ENCODE data around the gene DEFB114. TPM values are rescaled to one million over a fixed set of nuclear protein-coding genes. Genes with fewer than 3 reads are reported as not detected.
A peak's percentile ranks its signal among the peaks of the same experiment; 100 is the strongest.

Gene DEFB114
- total and polyA plus RNA-seq, 2 donors (not counting 1 experiment from before 2014, with no cell fraction given): not detected

GRCh38 chr6:49978332-49979226 lies 14.6 kb upstream of the DEFB114 start:
- Mint-ChIP-seq H3K4me1 (peaks cover 2% of the 10 kb centered on the region), H3K27ac (no peak overlapping the region), H3K27me3 (no peaks in the 10 kb centered on the region), H3K4me3 (peak overlapping the region; percentile 50), H3K9me3 (ENCODE audit: insufficient read depth) (no peaks in the 10 kb centered on the region)
- no peak for ATAC-seq (ENCODE audit: low read depth)
- no peaks in the 10 kb centered on the region for H3K27me3 ChIP-seq (replicated peaks in 1 of 4; ENCODE audit: control extremely low read depth in 1 of 4, control insufficient read depth in 3 of 4, insufficient read depth in 4 of 4, low read length in 3 of 4)
- H3K9ac ChIP-seq (ENCODE audit: low read length): no peak overlapping the region
- intact Hi-C loops (cut with micrococcal nuclease): no loop called here
- ChIA-PET POLR2A (no interaction called here), CTCF (no interaction called here)
- H3K4me2 ChIP-seq (replicated peaks; ENCODE audit: low read depth, low read length, poor library complexity, severe bottlenecking): no peak overlapping the region
- H3K4me1 ChIP-seq (ENCODE audit: control insufficient read depth in 2 of 2, insufficient read depth in 2 of 2, low read length in 2 of 2): no peaks in the 10 kb centered on the region
- no peaks in the 10 kb centered on the region for H3K9me3 ChIP-seq (ENCODE audit: control extremely low read depth in 1 of 3, control insufficient read depth in 2 of 3, insufficient read depth in 1 of 3, low read length in 2 of 3)
- H3K79me2 ChIP-seq (ENCODE audit: control insufficient read depth, insufficient read depth, low read length): no peaks in the 10 kb centered on the region
- H4K20me1 ChIP-seq (ENCODE audit: control insufficient read depth, insufficient read depth, low read length, poor library complexity, severe bottlenecking): no peaks in the 10 kb centered on the region
- DNase-seq: no peak
- H3K27ac ChIP-seq (ENCODE audit: low read length in 2 of 2): no peak overlapping the region
- no CpG with 5 or more reads among the region's 3 CpGs for WGBS (ENCODE audit: insufficient coverage)
- H3K36me3 ChIP-seq (replicated peaks in 1 of 2; ENCODE audit: control extremely low read depth in 1 of 2, control insufficient read depth in 1 of 2, extremely low read depth in 1 of 2, insufficient read depth in 2 of 2, low read length in 1 of 2): no peaks in the 10 kb centered on the region
- no peak overlapping the region for H3K4me3 ChIP-seq (ENCODE audit: control extremely low read depth in 1 of 5, extremely low read depth in 1 of 5, insufficient read depth in 1 of 5, low read depth in 2 of 5, low read length in 4 of 5)
- H2AFZ ChIP-seq (ENCODE audit: insufficient read depth, low read depth, low read length, poor library complexity, severe bottlenecking): no peak overlapping the region
- TF ChIP-seq EZH2 (IDR thresholded peaks at IDR 0.05; ENCODE audit: borderline replicate concordance, insufficient read depth, low read depth, low read length, poor library complexity, severe bottlenecking): no peak
- TF ChIP-seq CTCF (IDR thresholded peaks at IDR 0.05): no peak

GRCh38 chr6:49969605-49970004 lies 5.6 kb upstream of the DEFB114 start, which contains the start of gene DEFB113:
DEFB113 (minus strand) TSS chr6:49969625; CDS start chr6:49969625, 0 bp downstream.
- H3K9me3 ChIP-seq (ENCODE audit: control extremely low read depth in 1 of 3, control insufficient read depth in 2 of 3, insufficient read depth in 1 of 3, low read length in 2 of 3): no peaks in the 10 kb centered on the region
- Mint-ChIP-seq H3K27me3 (no peaks in the 10 kb centered on the region), H3K4me3 (no peak within 1 kb of the TSS), H3K27ac (no peak within 1 kb of the TSS), H3K4me1 (no peaks in the 10 kb centered on the region), H3K9me3 (ENCODE audit: insufficient read depth) (no peaks in the 10 kb centered on the region)
- no peak within 1 kb of the TSS for H3K4me3 ChIP-seq (ENCODE audit: control extremely low read depth in 1 of 5, extremely low read depth in 1 of 5, insufficient read depth in 1 of 5, low read depth in 2 of 5, low read length in 4 of 5)
- H3K36me3 ChIP-seq (replicated peaks in 1 of 2; ENCODE audit: control extremely low read depth in 1 of 2, control insufficient read depth in 1 of 2, extremely low read depth in 1 of 2, insufficient read depth in 2 of 2, low read length in 1 of 2): no peaks in the 10 kb centered on the region
- H3K4me1 ChIP-seq (ENCODE audit: control insufficient read depth in 2 of 2, insufficient read depth in 2 of 2, low read length in 2 of 2): no peaks in the 10 kb centered on the region
- DNase-seq (no peak), ATAC-seq (ENCODE audit: low read depth) (no peak)
- ChIA-PET CTCF (no interaction called here), POLR2A (no interaction called here)
- no peak for TF ChIP-seq CTCF (IDR thresholded peaks at IDR 0.05)
- TF ChIP-seq EZH2 (IDR thresholded peaks at IDR 0.05; ENCODE audit: borderline replicate concordance, insufficient read depth, low read depth, low read length, poor library complexity, severe bottlenecking): no peak
- no CpG with 5 or more reads among the region's 2 CpGs for WGBS (ENCODE audit: insufficient coverage)
- no peaks in the 10 kb centered on the region for H3K27me3 ChIP-seq (replicated peaks in 1 of 4; ENCODE audit: control extremely low read depth in 1 of 4, control insufficient read depth in 3 of 4, insufficient read depth in 4 of 4, low read length in 3 of 4)
- no peak within 1 kb of the TSS for H3K9ac ChIP-seq (ENCODE audit: low read length)
- no peak within 1 kb of the TSS for H3K4me2 ChIP-seq (replicated peaks; ENCODE audit: low read depth, low read length, poor library complexity, severe bottlenecking)
- H4K20me1 ChIP-seq (ENCODE audit: control insufficient read depth, insufficient read depth, low read length, poor library complexity, severe bottlenecking): no peaks in the 10 kb centered on the region
- no peak within 1 kb of the TSS for H3K27ac ChIP-seq (ENCODE audit: low read length in 2 of 2)
- no peaks in the 10 kb centered on the region for H3K79me2 ChIP-seq (ENCODE audit: control insufficient read depth, insufficient read depth, low read length)
- intact Hi-C loops (cut with micrococcal nuclease): no loop called here
- H2AFZ ChIP-seq (ENCODE audit: insufficient read depth, low read depth, low read length, poor library complexity, severe bottlenecking): no peak within 1 kb of the TSS
